Measurements from ENCODE around the gene TOGARAM1. TPM values are rescaled to one million over a fixed set of nuclear protein-coding genes. Genes with fewer than 3 reads are reported as not detected.

TOGARAM1 gene
- total and polyA plus RNA-seq, 5 donors, result 7.1 to 26.0 (median 18.7) TPM

DNA sequence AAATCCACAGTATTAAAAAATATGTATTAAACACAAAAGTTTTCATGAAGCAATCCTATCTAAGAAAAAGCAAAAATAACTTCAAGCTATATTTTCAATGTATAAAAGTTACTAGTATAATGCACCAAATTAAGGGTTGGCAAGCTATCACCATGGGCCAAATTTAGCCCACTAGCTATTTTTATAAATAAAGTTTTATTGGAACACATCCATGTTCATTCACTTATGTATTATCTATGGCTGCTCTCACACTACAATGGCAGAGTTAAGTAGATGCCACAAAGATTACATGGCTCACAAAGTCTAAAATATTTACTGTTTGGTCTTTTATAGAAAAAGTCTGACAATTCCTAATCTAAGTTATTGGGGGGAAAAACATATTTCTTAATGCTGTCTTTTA is 17.9 kb upstream of the TOGARAM1 start:
- intact Hi-C loops (cut with DNase I), result no loop called here
- DNase-seq, result no peak
- Histone ChIP-seq H3K27ac (ENCODE audit: low read length) (no peak overlapping the region), H3K9me3 (ENCODE audit: control insufficient read depth, low read length) (no peaks in the 10 kb centered on the region), H3K4me1 (ENCODE audit: control insufficient read depth, insufficient read depth, low read length) (no peaks in the 10 kb centered on the region), H3K27me3 (ENCODE audit: control insufficient read depth, insufficient read depth) (no peaks in the 10 kb centered on the region), H3K4me3 (ENCODE audit: low read length) (no peak overlapping the region)
- no peak for ATAC-seq

GRCh38 chr14:44945264-44945663 is 16.7 kb upstream of the TOGARAM1 start:
- Histone ChIP-seq H3K9me3 (ENCODE audit: control insufficient read depth, low read length) (no peaks in the 10 kb centered on the region), H3K27ac (ENCODE audit: low read length) (no peak overlapping the region), H3K4me1 (ENCODE audit: control insufficient read depth, insufficient read depth, low read length) (no peaks in the 10 kb centered on the region), H3K27me3 (ENCODE audit: control insufficient read depth, insufficient read depth) (no peaks in the 10 kb centered on the region), H3K4me3 (ENCODE audit: low read length) (no peak overlapping the region)
- intact Hi-C loops (cut with DNase I), result no loop called here
- WGBS, result 79% methylated on average over 4 of the region's 4 CpGs
- no peak for DNase-seq
- no peak for ATAC-seq

DNA sequence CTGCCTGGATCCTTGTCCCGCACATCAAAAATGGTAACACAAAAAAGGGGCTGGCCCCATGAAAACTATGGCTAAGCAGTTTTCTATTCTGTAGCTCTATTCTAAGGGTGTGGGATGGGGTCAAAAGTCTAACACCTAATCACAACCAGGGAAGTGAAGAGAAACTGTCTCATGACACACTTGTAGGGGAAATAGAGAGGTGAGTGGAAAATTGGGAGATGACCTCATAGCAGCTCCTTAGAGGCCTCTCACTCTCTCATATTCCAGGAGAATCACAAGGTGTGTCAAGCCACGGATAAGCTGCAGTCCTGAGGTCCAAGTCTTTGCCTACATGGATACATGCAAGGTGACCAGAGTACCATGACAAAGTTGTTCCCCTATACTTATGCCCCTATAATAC is 10.9 kb upstream of the TOGARAM1 start:
- 79% methylated on average over 2 of the region's 2 CpGs for WGBS
- Histone ChIP-seq H3K4me1 (ENCODE audit: control insufficient read depth, insufficient read depth, low read length) (peaks cover 2% of the 10 kb centered on the region), H3K4me3 (ENCODE audit: low read length) (no peak overlapping the region), H3K27ac (ENCODE audit: low read length) (no peak overlapping the region), H3K9me3 (ENCODE audit: control insufficient read depth, low read length) (no peaks in the 10 kb centered on the region), H3K27me3 (ENCODE audit: control insufficient read depth, insufficient read depth) (no peaks in the 10 kb centered on the region)
- DNase-seq, result no peak
- intact Hi-C loops (cut with DNase I), result no loop called here
- ATAC-seq, result no peak

- ATAC-seq, result no peak
- intact Hi-C loops (cut with DNase I), result no loop called here
- no peak overlapping the region for H3K4me3 ChIP-seq (ENCODE audit: low read length)
- H3K27ac ChIP-seq (ENCODE audit: low read length), result no peak overlapping the region
- no peaks in the 10 kb centered on the region for H3K9me3 ChIP-seq (ENCODE audit: control insufficient read depth, low read length)
- no peak for DNase-seq
- 88% methylated on average over 4 of the region's 4 CpGs for WGBS
- H3K27me3 ChIP-seq (ENCODE audit: control insufficient read depth, insufficient read depth), result no peaks in the 10 kb centered on the region
- peaks cover 2% of the 10 kb centered on the region for H3K4me1 ChIP-seq (ENCODE audit: control insufficient read depth, insufficient read depth, low read length)
Measured at GRCh38 chr14:44952391-44953110, 9.4 kb upstream of the TOGARAM1 start.

DNA sequence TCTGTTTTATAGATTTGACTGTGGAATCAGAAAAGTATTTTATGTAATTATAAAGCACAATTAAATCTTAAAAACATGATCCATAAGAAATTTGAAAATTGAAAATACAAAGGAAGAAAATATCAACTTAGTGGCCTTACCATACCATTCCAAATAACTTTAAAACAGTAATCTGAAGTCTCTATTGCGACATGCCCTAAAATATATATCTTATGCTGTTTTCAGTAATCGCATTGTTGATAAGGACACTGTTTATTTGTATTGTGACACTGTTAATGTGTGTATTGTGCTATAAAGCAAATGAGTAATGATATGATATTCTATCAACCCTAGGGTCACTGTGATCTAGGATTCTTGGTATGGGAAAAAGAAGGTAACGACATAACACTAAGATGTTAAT is 7.2 kb upstream of the TOGARAM1 start:
- no peak overlapping the region for H3K4me3 ChIP-seq (ENCODE audit: low read length)
- no peaks in the 10 kb centered on the region for H3K27me3 ChIP-seq (ENCODE audit: control insufficient read depth, insufficient read depth)
- no peak for DNase-seq
- H3K4me1 ChIP-seq (ENCODE audit: control insufficient read depth, insufficient read depth, low read length), result peaks cover 2% of the 10 kb centered on the region
- no peak for ATAC-seq
- no peak overlapping the region for H3K27ac ChIP-seq (ENCODE audit: low read length)
- H3K9me3 ChIP-seq (ENCODE audit: control insufficient read depth, low read length), result no peaks in the 10 kb centered on the region
- intact Hi-C loops (cut with DNase I), result no loop called here
- 97% methylated on average over 3 of the region's 3 CpGs for WGBS

DNA sequence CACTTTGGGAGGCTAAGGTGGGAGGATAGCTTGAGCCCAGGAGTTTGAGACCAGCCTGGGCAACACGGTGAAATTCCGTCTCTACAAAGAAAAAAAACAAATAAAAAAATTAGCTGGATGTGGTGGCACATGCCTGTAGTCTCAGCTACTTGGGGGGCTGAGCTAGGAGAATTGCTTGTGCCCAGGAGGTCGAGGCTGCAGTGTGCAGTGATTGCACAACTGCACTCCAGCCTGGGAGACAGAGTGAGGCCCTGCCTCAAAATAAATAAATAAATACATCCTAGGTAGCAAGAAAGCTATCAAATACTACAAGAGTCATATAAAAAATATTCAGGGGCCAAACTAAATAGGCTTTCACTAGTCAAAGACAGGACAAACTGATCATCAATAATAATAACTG is 6.5 kb upstream of the TOGARAM1 start:
- intact Hi-C loops (cut with DNase I), result no loop called here
- H3K27ac ChIP-seq (ENCODE audit: low read length), result no peak overlapping the region
- H3K27me3 ChIP-seq (ENCODE audit: control insufficient read depth, insufficient read depth), result no peaks in the 10 kb centered on the region
- ATAC-seq (no peak), DNase-seq (no peak)
- WGBS, result 79% methylated on average over 3 of the region's 3 CpGs
- H3K4me3 ChIP-seq (ENCODE audit: low read length), result no peak overlapping the region
- H3K9me3 ChIP-seq (ENCODE audit: control insufficient read depth, low read length), result no peaks in the 10 kb centered on the region
- H3K4me1 ChIP-seq (ENCODE audit: control insufficient read depth, insufficient read depth, low read length), result peaks cover 2% of the 10 kb centered on the region

GRCh38 chr14:44956866-44957265 is 5.1 kb upstream of the TOGARAM1 start:
- no peaks in the 10 kb centered on the region for H3K9me3 ChIP-seq (ENCODE audit: control insufficient read depth, low read length)
- H3K4me1 ChIP-seq (ENCODE audit: control insufficient read depth, insufficient read depth, low read length), result no peaks in the 10 kb centered on the region
- WGBS, result 97% methylated on average over 3 of the region's 3 CpGs
- DNase-seq, result no peak
- no peaks in the 10 kb centered on the region for H3K27me3 ChIP-seq (ENCODE audit: control insufficient read depth, insufficient read depth)
- ATAC-seq, result no peak
- intact Hi-C loops (cut with DNase I), result no loop called here
- H3K27ac ChIP-seq (ENCODE audit: low read length), result no peak overlapping the region
- H3K4me3 ChIP-seq (ENCODE audit: low read length), result no peak overlapping the region

DNA sequence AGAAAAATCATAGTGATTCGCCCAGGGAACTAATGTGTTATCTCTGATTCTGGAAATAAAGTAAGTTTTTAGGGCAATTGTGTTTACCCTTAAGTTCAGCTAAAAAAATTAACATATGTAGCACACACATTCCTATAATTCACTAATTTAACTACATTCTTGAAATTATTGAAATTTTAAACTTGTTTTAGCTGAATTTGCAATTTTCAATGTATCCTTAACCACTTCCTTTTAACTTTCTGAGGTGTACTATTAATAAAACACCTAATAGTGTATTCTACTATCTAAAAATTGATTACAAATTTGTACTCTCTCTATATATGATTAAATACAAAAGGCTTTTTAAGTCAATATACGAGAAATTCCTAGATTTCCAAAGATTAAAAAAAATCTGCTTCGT is 2.5 kb upstream of the TOGARAM1 start:
- no peak for ATAC-seq
- H3K4me1 ChIP-seq (ENCODE audit: control insufficient read depth, insufficient read depth, low read length), result no peaks in the 10 kb centered on the region
- no peak for DNase-seq
- H3K4me3 ChIP-seq (ENCODE audit: low read length), result no peak overlapping the region
- no peaks in the 10 kb centered on the region for H3K9me3 ChIP-seq (ENCODE audit: control insufficient read depth, low read length)
- no peaks in the 10 kb centered on the region for H3K27me3 ChIP-seq (ENCODE audit: control insufficient read depth, insufficient read depth)
- intact Hi-C loops (cut with DNase I), result no loop called here
- WGBS, result 76% methylated on average over 3 of the region's 3 CpGs
- no peak overlapping the region for H3K27ac ChIP-seq (ENCODE audit: low read length)

DNA sequence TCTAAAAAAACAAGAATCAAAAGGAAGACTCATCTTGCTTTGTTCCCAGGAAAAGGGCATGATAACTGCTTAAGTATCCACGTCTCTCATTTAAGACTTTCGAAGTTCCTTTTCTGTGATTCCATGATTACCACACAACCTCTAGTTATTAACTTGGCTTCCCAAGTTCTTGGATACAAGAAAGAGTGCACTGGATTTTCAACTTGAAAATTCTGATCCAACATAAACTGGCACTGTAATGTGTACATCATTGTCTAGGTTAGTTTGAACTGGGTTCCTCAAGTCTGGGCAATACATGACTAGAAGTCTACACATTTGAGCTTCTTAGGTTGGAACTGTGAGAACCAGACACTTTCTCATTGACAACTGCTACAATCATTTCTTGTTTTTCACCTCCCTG is 1.8 kb upstream of the TOGARAM1 start:
- H3K4me3 ChIP-seq (ENCODE audit: low read length), result peak overlapping the region; percentile 89
- intact Hi-C loops (cut with DNase I), result loop anchor here in 3 of 4 donors (5.0 to 10.0 kb wide), 4 partner anchors 45 to 175 kb away; partner anchors contain the start of genes FKBP3 (in 2 of the 3) and FANCM (in 1 of the 3)
- H3K27me3 ChIP-seq (ENCODE audit: control insufficient read depth, insufficient read depth), result no peaks in the 10 kb centered on the region
- H3K9me3 ChIP-seq (ENCODE audit: control insufficient read depth, low read length), result no peaks in the 10 kb centered on the region
- WGBS, result 22% methylated on average over 2 of the region's 2 CpGs
- DNase-seq, result no peak
- ATAC-seq, result no peak
- H3K4me1 ChIP-seq (ENCODE audit: control insufficient read depth, insufficient read depth, low read length), result no peaks in the 10 kb centered on the region
- no peak overlapping the region for H3K27ac ChIP-seq (ENCODE audit: low read length)

GRCh38 chr14:44960646-44961045 is 1.3 kb upstream of the TOGARAM1 start:
- intact Hi-C loops (cut with DNase I), result loop anchor here in 3 of 4 donors (5.0 to 10.0 kb wide), 4 partner anchors 46 to 174 kb away; partner anchors contain the start of genes FKBP3 (in 2 of the 3) and FANCM (in 1 of the 3)
- no peak for ATAC-seq
- Histone ChIP-seq H3K27me3 (ENCODE audit: control insufficient read depth, insufficient read depth) (no peaks in the 10 kb centered on the region), H3K9me3 (ENCODE audit: control insufficient read depth, low read length) (no peaks in the 10 kb centered on the region), H3K4me1 (ENCODE audit: control insufficient read depth, insufficient read depth, low read length) (no peaks in the 10 kb centered on the region), H3K4me3 (ENCODE audit: low read length) (peak overlapping the region; percentile 89), H3K27ac (ENCODE audit: low read length) (no peak overlapping the region)
- DNase-seq, result no peak
- under 1% methylated on average over 3 of the region's 3 CpGs for WGBS

DNA sequence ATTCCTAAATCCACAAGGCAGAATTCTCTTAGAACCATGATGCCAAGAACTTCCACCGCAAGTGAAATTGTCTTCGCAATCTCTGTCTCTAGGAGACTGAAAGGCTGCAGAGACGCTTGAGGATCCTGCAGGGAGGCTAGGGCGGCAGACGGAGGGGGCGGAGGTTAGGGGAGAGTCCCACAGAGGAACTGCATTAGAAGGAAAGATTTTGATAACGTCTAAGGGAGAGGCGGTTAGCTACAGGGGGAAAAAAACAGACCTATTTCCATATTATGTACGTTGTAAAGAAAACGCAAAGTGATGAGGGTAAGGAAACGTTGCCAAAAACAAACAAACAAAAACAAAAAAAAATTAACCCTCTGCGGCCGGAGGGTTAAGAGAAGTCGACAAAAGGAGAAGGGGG is 838 bp upstream of the TOGARAM1 start:
- WGBS, result under 1% methylated on average over 14 of the region's 14 CpGs
- Histone ChIP-seq H3K4me3 (ENCODE audit: low read length) (peak overlapping the region; percentile 89), H3K9me3 (ENCODE audit: control insufficient read depth, low read length) (no peaks in the 10 kb centered on the region), H3K4me1 (ENCODE audit: control insufficient read depth, insufficient read depth, low read length) (no peaks in the 10 kb centered on the region), H3K27ac (ENCODE audit: low read length) (peak overlapping the region; percentile 96), H3K27me3 (ENCODE audit: control insufficient read depth, insufficient read depth) (no peaks in the 10 kb centered on the region)
- DNase-seq (peak; percentile 61 to 80 (median 79)), ATAC-seq (peak; percentile 68 to 75)
- intact Hi-C loops (cut with DNase I), result loop anchor here in 3 of 4 donors (5.0 to 10.0 kb wide), 4 partner anchors 46 to 174 kb away; partner anchors contain the start of genes FKBP3 (in 2 of the 3) and FANCM (in 1 of the 3)

Measured in right cardiac atrium (tissue), 5 donors.